ENCODE results near the gene NUCB1.
"Not testable (repeated sequence)": the region's sequence is repeated elsewhere in the genome, so short reads cannot be mapped to it uniquely, and the experiment has no call there.

Gene NUCB1

GRCh38 chr19:48874303-48875135 is 25.6 kb upstream of the NUCB1 start:
- DNase-seq: no peak

- peak; percentile 64 for DNase-seq
Observed at GRCh38 chr19:48876043-48876981, 23.8 kb upstream of the NUCB1 start.

- DNase-seq: no peak
Observed at GRCh38 chr19:48877855-48878195, 22.3 kb upstream of the NUCB1 start.

- DNase-seq: no peak
Observed at GRCh38 chr19:48878196-48879024, 21.7 kb upstream of the NUCB1 start.

- no peak for DNase-seq
Observed at GRCh38 chr19:48879025-48879637, 21.0 kb upstream of the NUCB1 start.

- not testable (repeated sequence) for DNase-seq
Observed at GRCh38 chr19:48879696-48880095, 20.4 kb upstream of the NUCB1 start.

- no peak for DNase-seq
Observed at GRCh38 chr19:48881741-48882657, 18.1 kb upstream of the NUCB1 start.

- no peak for DNase-seq
Observed at GRCh38 chr19:48883726-48884125, 16.4 kb upstream of the NUCB1 start.

- no peak for DNase-seq
Observed at GRCh38 chr19:48887861-48888612, 12.1 kb upstream of the NUCB1 start.

- DNase-seq: not testable (repeated sequence)
Observed at GRCh38 chr19:48889496-48889895, 10.6 kb upstream of the NUCB1 start.

GRCh38 chr19:48890551-48890950 is 9.6 kb upstream of the NUCB1 start:
- DNase-seq: no peak

GRCh38 chr19:48895226-48895625 is 4.9 kb upstream of the NUCB1 start:
- no peak for DNase-seq

GRCh38 chr19:48896191-48896720 is 3.9 kb upstream of the NUCB1 start:
- peak; percentile 75 for DNase-seq

GRCh38 chr19:48897181-48897580 is 2.9 kb upstream of the NUCB1 start:
- DNase-seq: no peak

- DNase-seq: not testable (repeated sequence)
Observed at GRCh38 chr19:48899386-48899749, 744 bp upstream of the NUCB1 start.

GRCh38 chr19:48900477-48901406 is 630 bp downstream of the NUCB1 start:
- peak; percentile 28 for DNase-seq

- not testable (repeated sequence) for DNase-seq
Observed at GRCh38 chr19:48902291-48902690, 2.2 kb downstream of the NUCB1 start.

- not testable (repeated sequence) for DNase-seq
Observed at GRCh38 chr19:48903788-48904187, 3.7 kb downstream of the NUCB1 start.

GRCh38 chr19:48905664-48906063 is 5.6 kb downstream of the NUCB1 start:
- no peak for DNase-seq

All from CD4-positive, alpha-beta T cell treated with Interleukin-6 for 4 hours (primary cell).